HEK293 (cell line): Measurements from ENCODE around the gene ZNHIT2.

Experiments used
- CTCF ChIA-PET: fragments of 350-600 bp; formaldehyde crosslinking; extraction: SDS; loops from one replicate; lab custom pipeline; 2021; ENCODE audit warnings: antibody characterized with exemption; lab: Yijun Ruan, JAX
- POLR2A ChIA-PET: fragments of 300-600 bp; formaldehyde crosslinking; extraction: SDS; loops from one replicate; lab custom pipeline; 2020; ENCODE audit warnings: antibody characterized with exemption, inconsistent platforms; lab: Yijun Ruan, JAX
- H3K27ac ChIP-seq: fragments of 200-500 bp; sonication (Bioruptor generic); 2 replicates; pipeline ENCODE4 v1.5.1; 2014; ENCODE audit warnings: low read depth, low read length, control low read depth, inconsistent platforms; ENCODE audit errors: extremely low read depth
- H3K36me3 ChIP-seq, 2 experiments: fragments of 200-500 bp in 1 of 2; sonication (Bioruptor generic) in 1 of 2; 1 replicate in 1 of 2; 2 replicates in 1 of 2; pipeline ENCODE4 v1.5.1; 2014 to 2017; ENCODE audit warnings: inconsistent platforms in 2 of 2, low read length in 2 of 2; ENCODE audit not compliant: control insufficient read depth in 2 of 2, insufficient read depth in 1 of 2
- H3K4me1 ChIP-seq: fragments of 200-500 bp; sonication (Bioruptor generic); 2 replicates; pipeline ENCODE4 v1.5.1; 2014; ENCODE audit warnings: mild to moderate bottlenecking, low read length, inconsistent platforms; ENCODE audit not compliant: control insufficient read depth, insufficient read depth
- H3K4me3 ChIP-seq: 2 replicates; pipeline ENCODE4 v1.5.1; 2011; ENCODE audit warnings: low read depth, mild to moderate bottlenecking, control low read depth, low read length, moderate library complexity
- H3K9me3 ChIP-seq: fragments of 200-500 bp; sonication (Bioruptor generic); 2 replicates; pipeline ENCODE4 v1.5.1; 2014; ENCODE audit warnings: low read depth, low read length, inconsistent platforms; ENCODE audit not compliant: control insufficient read depth, insufficient read depth
- IKZF3 ChIP-seq: fragments of 450-650 bp; IDR thresholded peaks from 2 replicates; pipeline ENCODE4 v1.5.0; 2018; ENCODE audit warnings: missing biosample characterization, mild to moderate bottlenecking, missing genetic modification characterization, moderate library complexity
- OVOL3 ChIP-seq: fragments of 450-650 bp; formaldehyde crosslinking; IDR thresholded peaks from 2 replicates; pipeline ENCODE4 v1.5.1; 2016; ENCODE audit warnings: missing biosample characterization, missing genetic modification characterization
- ZNF292 ChIP-seq: fragments of 450-650 bp; formaldehyde crosslinking; IDR thresholded peaks from 2 replicates; pipeline ENCODE4 v1.5.1; 2016; ENCODE audit warnings: low read depth, missing biosample characterization, missing genetic modification characterization, borderline replicate concordance
- ZNF548 ChIP-seq: fragments of 450-650 bp; formaldehyde crosslinking; IDR thresholded peaks from 2 replicates; pipeline ENCODE4 v1.5.1; 2016; ENCODE audit warnings: missing biosample characterization, missing genetic modification characterization
- ZNF701 ChIP-seq: fragments of 450-650 bp; formaldehyde crosslinking; IDR thresholded peaks from 2 replicates; pipeline ENCODE4 v1.5.1; 2016; ENCODE audit warnings: missing biosample characterization, missing genetic modification characterization
- TF ChIP-seq, protein P1 (sequence below): fragments of 450-650 bp; formaldehyde crosslinking; IDR thresholded peaks from 2 replicates; pipeline ENCODE4 v1.5.1; 2016; ENCODE audit warnings: missing biosample characterization, missing genetic modification characterization
- TF ChIP-seq, protein P2 (sequence below): fragments of 450-650 bp; formaldehyde crosslinking; IDR thresholded peaks from 2 replicates; pipeline ENCODE4 v1.5.1; 2016; ENCODE audit warnings: missing biosample characterization, missing genetic modification characterization, borderline replicate concordance
- TF ChIP-seq, protein P3 (sequence below): fragments of 450-650 bp; formaldehyde crosslinking; IDR thresholded peaks from 2 replicates; pipeline ENCODE4 v1.5.1; 2017; ENCODE audit warnings: missing biosample characterization, missing genetic modification characterization
- TF ChIP-seq, protein P4 (sequence below): fragments of 450-650 bp; formaldehyde crosslinking; conservative IDR thresholded peaks from 2 replicates; pipeline ENCODE4 v1.5.1; 2016; ENCODE audit warnings: low read depth, missing biosample characterization, missing genetic modification characterization
- TF ChIP-seq, protein P5 (sequence below): fragments of 450-650 bp; formaldehyde crosslinking; IDR thresholded peaks from 2 replicates; pipeline ENCODE4 v1.5.1; 2016; ENCODE audit warnings: missing biosample characterization, missing genetic modification characterization
- TF ChIP-seq, protein P6 (sequence below): fragments of 450-650 bp; formaldehyde crosslinking; IDR thresholded peaks from 2 replicates; pipeline ENCODE4 v1.5.1; 2017; ENCODE audit warnings: missing biosample characterization, missing genetic modification characterization

Gene ZNHIT2

DNA sequence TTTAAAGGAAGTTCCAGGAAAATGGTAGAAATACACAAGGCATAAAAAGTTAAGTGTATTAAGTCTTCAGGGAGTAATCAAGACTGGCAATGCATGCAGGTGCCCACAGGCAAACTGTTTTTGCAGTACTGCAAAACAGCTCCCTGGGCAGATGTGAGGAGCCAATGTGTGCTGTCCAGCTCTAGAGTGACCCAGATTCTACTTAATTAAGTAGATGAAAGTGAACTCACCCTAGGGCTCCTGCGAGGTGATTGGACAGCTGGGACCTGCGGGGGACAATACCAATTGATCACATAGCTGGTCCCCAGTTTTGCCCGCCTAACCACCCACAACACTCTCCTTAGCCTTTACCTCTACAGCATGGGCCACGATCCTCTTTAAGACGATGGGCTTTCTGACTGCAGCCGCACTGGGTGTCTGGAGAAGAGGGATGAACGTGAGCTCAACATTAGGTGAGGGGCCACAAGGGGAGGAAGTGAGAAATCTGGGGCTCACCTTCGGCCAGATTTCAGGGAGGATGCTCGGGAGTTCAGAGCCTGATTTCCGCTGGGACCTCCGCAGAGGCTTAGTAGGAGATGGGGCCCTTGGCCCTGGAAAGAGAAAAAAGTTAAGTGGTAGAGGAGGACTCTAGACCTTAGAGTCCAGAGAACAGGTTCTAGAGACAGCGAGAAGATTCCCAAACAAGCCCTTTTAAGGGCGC, 34.2 kb downstream of the ZNHIT2 start:
- Histone ChIP-seq H3K36me3 (peaks cover 5 to 78% of the 10 kb centered on the region in 2 experiments; a peak in 2 of 3 replicates), H3K4me3 (peak overlapping the region; percentile 92), H3K9me3 (no peaks in the 10 kb centered on the region), H3K4me1 (peaks cover 3% of the 10 kb centered on the region; the same call in 1 of the 2 replicates), H3K27ac (peak overlapping the region; percentile 81)
- POLR2A ChIA-PET, result interaction anchor here (0.8 to 2.0 kb wide), 8 partner anchors 11 to 43 kb away, joined by 3 to 13 read pairs (median 4); partner anchors contain the start of genes FAU, MRPL49, SAC3D1 and TM7SF2
- CTCF ChIA-PET, result interaction anchor here (0.5 to 1.4 kb wide), 6 partner anchors 27 to 250 kb away, joined by 3 to 5 read pairs (median 4); partner anchors contain the start of genes DPF2 and SAC3D1
- TF ChIP-seq, protein P1, sequence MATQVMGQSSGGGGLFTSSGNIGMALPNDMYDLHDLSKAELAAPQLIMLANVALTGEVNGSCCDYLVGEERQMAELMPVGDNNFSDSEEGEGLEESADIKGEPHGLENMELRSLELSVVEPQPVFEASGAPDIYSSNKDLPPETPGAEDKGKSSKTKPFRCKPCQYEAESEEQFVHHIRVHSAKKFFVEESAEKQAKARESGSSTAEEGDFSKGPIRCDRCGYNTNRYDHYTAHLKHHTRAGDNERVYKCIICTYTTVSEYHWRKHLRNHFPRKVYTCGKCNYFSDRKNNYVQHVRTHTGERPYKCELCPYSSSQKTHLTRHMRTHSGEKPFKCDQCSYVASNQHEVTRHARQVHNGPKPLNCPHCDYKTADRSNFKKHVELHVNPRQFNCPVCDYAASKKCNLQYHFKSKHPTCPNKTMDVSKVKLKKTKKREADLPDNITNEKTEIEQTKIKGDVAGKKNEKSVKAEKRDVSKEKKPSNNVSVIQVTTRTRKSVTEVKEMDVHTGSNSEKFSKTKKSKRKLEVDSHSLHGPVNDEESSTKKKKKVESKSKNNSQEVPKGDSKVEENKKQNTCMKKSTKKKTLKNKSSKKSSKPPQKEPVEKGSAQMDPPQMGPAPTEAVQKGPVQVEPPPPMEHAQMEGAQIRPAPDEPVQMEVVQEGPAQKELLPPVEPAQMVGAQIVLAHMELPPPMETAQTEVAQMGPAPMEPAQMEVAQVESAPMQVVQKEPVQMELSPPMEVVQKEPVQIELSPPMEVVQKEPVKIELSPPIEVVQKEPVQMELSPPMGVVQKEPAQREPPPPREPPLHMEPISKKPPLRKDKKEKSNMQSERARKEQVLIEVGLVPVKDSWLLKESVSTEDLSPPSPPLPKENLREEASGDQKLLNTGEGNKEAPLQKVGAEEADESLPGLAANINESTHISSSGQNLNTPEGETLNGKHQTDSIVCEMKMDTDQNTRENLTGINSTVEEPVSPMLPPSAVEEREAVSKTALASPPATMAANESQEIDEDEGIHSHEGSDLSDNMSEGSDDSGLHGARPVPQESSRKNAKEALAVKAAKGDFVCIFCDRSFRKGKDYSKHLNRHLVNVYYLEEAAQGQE, result peak; percentile 20; the same call in 1 of the 2 replicates
- no peak for TF ChIP-seq ZNF548 (tag by site-specific recombination)
- TF ChIP-seq ZNF701, result no peak
- TF ChIP-seq, protein P2, sequence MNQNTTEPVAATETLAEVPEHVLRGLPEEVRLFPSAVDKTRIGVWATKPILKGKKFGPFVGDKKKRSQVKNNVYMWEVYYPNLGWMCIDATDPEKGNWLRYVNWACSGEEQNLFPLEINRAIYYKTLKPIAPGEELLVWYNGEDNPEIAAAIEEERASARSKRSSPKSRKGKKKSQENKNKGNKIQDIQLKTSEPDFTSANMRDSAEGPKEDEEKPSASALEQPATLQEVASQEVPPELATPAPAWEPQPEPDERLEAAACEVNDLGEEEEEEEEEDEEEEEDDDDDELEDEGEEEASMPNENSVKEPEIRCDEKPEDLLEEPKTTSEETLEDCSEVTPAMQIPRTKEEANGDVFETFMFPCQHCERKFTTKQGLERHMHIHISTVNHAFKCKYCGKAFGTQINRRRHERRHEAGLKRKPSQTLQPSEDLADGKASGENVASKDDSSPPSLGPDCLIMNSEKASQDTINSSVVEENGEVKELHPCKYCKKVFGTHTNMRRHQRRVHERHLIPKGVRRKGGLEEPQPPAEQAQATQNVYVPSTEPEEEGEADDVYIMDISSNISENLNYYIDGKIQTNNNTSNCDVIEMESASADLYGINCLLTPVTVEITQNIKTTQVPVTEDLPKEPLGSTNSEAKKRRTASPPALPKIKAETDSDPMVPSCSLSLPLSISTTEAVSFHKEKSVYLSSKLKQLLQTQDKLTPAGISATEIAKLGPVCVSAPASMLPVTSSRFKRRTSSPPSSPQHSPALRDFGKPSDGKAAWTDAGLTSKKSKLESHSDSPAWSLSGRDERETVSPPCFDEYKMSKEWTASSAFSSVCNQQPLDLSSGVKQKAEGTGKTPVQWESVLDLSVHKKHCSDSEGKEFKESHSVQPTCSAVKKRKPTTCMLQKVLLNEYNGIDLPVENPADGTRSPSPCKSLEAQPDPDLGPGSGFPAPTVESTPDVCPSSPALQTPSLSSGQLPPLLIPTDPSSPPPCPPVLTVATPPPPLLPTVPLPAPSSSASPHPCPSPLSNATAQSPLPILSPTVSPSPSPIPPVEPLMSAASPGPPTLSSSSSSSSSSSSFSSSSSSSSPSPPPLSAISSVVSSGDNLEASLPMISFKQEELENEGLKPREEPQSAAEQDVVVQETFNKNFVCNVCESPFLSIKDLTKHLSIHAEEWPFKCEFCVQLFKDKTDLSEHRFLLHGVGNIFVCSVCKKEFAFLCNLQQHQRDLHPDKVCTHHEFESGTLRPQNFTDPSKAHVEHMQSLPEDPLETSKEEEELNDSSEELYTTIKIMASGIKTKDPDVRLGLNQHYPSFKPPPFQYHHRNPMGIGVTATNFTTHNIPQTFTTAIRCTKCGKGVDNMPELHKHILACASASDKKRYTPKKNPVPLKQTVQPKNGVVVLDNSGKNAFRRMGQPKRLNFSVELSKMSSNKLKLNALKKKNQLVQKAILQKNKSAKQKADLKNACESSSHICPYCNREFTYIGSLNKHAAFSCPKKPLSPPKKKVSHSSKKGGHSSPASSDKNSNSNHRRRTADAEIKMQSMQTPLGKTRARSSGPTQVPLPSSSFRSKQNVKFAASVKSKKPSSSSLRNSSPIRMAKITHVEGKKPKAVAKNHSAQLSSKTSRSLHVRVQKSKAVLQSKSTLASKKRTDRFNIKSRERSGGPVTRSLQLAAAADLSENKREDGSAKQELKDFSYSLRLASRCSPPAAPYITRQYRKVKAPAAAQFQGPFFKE (tag by site-specific recombination), result no peak
- TF ChIP-seq, protein P3, sequence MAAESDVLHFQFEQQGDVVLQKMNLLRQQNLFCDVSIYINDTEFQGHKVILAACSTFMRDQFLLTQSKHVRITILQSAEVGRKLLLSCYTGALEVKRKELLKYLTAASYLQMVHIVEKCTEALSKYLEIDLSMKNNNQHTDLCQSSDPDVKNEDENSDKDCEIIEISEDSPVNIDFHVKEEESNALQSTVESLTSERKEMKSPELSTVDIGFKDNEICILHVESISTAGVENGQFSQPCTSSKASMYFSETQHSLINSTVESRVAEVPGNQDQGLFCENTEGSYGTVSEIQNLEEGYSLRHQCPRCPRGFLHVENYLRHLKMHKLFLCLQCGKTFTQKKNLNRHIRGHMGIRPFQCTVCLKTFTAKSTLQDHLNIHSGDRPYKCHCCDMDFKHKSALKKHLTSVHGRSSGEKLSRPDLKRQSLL (tag by site-specific recombination), result peak; percentile 20; the same call in 1 of the 2 replicates
- no peak for TF ChIP-seq IKZF3 (tag by site-specific recombination)

DNA sequence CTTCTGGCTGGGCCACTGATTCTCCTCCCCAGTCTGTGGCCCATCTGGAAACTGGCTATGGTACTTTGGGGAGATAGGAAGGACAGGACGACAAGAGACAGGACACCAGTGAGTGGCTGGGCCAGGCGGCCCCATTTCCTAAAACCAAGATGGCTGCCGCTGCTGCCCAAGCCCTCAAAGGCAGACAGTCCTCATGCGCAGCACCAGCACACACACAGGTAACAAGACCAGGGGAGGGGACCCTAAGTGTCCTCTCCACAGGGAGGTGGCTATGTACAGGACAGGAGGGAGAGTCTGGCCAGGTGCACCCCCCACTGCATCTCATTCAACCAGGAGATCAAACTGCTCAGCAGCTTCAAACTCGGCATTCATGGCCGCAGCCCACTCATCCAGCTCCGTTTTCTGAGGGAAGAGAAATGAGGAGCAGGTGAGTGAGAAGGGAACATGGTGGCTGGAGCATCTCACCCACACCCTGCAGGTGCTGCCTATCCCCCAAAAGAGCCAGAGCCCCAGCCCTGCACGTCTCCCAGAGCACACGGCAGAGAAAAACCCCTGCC, 38.6 kb downstream of the ZNHIT2 start:
- CTCF ChIA-PET, result interaction anchor here (0.6 to 1.5 kb wide), 7 partner anchors 9 to 226 kb away, joined by 3 to 6 read pairs (median 3); partner anchors contain the start of gene NAALADL1
- Histone ChIP-seq H3K4me3 (no peak overlapping the region), H3K36me3 (peaks cover 5 to 71% of the 10 kb centered on the region in 2 experiments; a peak in 2 of 3 replicates), H3K9me3 (no peaks in the 10 kb centered on the region), H3K4me1 (peaks cover 3% of the 10 kb centered on the region; the same call in 1 of the 2 replicates), H3K27ac (no peak overlapping the region)
- POLR2A ChIA-PET, result interaction anchor here (0.6 kb wide), 1 partner anchor 28 kb away, joined by 6 read pairs; no protein-coding TSS in a partner anchor
- TF ChIP-seq, protein P4, sequence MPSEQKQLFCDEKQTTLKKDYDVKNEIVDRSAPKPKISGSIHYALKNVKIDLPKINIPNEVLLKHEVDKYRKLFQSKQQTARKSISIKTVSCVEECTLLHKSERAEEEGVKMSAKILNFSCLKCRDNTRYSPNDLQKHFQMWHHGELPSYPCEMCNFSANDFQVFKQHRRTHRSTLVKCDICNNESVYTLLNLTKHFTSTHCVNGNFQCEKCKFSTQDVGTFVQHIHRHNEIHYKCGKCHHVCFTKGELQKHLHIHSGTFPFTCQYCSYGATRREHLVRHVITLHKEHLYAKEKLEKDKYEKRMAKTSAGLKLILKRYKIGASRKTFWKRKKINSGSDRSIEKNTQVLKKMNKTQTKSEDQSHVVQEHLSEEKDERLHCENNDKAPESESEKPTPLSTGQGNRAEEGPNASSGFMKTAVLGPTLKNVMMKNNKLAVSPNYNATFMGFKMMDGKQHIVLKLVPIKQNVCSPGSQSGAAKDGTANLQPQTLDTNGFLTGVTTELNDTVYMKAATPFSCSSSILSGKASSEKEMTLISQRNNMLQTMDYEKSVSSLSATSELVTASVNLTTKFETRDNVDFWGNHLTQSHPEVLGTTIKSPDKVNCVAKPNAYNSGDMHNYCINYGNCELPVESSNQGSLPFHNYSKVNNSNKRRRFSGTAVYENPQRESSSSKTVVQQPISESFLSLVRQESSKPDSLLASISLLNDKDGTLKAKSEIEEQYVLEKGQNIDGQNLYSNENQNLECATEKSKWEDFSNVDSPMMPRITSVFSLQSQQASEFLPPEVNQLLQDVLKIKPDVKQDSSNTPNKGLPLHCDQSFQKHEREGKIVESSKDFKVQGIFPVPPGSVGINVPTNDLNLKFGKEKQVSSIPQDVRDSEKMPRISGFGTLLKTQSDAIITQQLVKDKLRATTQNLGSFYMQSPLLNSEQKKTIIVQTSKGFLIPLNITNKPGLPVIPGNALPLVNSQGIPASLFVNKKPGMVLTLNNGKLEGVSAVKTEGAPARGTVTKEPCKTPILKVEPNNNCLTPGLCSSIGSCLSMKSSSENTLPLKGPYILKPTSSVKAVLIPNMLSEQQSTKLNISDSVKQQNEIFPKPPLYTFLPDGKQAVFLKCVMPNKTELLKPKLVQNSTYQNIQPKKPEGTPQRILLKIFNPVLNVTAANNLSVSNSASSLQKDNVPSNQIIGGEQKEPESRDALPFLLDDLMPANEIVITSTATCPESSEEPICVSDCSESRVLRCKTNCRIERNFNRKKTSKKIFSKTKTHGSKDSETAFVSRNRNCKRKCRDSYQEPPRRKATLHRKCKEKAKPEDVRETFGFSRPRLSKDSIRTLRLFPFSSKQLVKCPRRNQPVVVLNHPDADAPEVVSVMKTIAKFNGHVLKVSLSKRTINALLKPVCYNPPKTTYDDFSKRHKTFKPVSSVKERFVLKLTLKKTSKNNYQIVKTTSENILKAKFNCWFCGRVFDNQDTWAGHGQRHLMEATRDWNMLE, result no peak
- TF ChIP-seq OVOL3 (tag by site-specific recombination) (no peak), ZNF292 (tag by site-specific recombination) (no peak)
- TF ChIP-seq, protein P5, sequence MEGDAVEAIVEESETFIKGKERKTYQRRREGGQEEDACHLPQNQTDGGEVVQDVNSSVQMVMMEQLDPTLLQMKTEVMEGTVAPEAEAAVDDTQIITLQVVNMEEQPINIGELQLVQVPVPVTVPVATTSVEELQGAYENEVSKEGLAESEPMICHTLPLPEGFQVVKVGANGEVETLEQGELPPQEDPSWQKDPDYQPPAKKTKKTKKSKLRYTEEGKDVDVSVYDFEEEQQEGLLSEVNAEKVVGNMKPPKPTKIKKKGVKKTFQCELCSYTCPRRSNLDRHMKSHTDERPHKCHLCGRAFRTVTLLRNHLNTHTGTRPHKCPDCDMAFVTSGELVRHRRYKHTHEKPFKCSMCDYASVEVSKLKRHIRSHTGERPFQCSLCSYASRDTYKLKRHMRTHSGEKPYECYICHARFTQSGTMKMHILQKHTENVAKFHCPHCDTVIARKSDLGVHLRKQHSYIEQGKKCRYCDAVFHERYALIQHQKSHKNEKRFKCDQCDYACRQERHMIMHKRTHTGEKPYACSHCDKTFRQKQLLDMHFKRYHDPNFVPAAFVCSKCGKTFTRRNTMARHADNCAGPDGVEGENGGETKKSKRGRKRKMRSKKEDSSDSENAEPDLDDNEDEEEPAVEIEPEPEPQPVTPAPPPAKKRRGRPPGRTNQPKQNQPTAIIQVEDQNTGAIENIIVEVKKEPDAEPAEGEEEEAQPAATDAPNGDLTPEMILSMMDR (tag by site-specific recombination), result no peak
- TF ChIP-seq, protein P6, sequence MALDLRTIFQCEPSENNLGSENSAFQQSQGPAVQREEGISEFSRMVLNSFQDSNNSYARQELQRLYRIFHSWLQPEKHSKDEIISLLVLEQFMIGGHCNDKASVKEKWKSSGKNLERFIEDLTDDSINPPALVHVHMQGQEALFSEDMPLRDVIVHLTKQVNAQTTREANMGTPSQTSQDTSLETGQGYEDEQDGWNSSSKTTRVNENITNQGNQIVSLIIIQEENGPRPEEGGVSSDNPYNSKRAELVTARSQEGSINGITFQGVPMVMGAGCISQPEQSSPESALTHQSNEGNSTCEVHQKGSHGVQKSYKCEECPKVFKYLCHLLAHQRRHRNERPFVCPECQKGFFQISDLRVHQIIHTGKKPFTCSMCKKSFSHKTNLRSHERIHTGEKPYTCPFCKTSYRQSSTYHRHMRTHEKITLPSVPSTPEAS, result no peak
